Neural progenitor cell (in vitro differentiated cells): Measurements from ENCODE around the gene CACNB4. TPM values are rescaled to one million over a fixed set of nuclear protein-coding genes. Genes with fewer than 3 reads are reported as not detected.
A peak's percentile ranks its signal among the peaks of the same experiment; 100 is the strongest.

Experiments
- DNase-seq: peaks from one replicate; pipeline ENCODE4 v3.0.0-alpha.2; 2016; ENCODE audit warnings: low spot score
- H2AFZ ChIP-seq: fragments of 200-600 bp; sonication (generic); replicated peaks from 2 replicates; pipeline ENCODE4 v1.6.1; 2016; ENCODE audit warnings: antibody characterized with exemption
- H3F3A ChIP-seq: fragments of 200-600 bp; sonication (generic); 2 replicates; pipeline ENCODE4 v1.6.1; 2016; ENCODE audit warnings: antibody characterized with exemption, low read depth
- H3K27ac ChIP-seq: fragments of 200-600 bp; sonication (generic); 2 replicates; pipeline ENCODE4 v1.5.1; 2016; ENCODE audit warnings: mild to moderate bottlenecking
- H3K27me3 ChIP-seq: fragments of 200-600 bp; sonication (generic); 2 replicates; pipeline ENCODE4 v1.6.1; 2016; ENCODE audit warnings: mild to moderate bottlenecking, moderate library complexity
- H3K36me3 ChIP-seq: fragments of 200-600 bp; sonication (generic); 2 replicates; pipeline ENCODE4 v1.5.1; 2016
- H3K4me1 ChIP-seq: fragments of 200-600 bp; sonication (generic); 2 replicates; pipeline ENCODE4 v1.6.1; 2016; ENCODE audit warnings: mixed run types
- H3K4me2 ChIP-seq: fragments of 200-600 bp; sonication (generic); 2 replicates; pipeline ENCODE4 v1.6.1; 2016
- H3K4me3 ChIP-seq: fragments of 200-600 bp; sonication (generic); 2 replicates; pipeline ENCODE4 v1.5.1; 2016
- H3K79me2 ChIP-seq: fragments of 200-600 bp; sonication (generic); 2 replicates; pipeline ENCODE4 v1.6.1; 2016; ENCODE audit warnings: low read depth
- H3K9ac ChIP-seq: fragments of 200-600 bp; sonication (generic); 2 replicates; pipeline ENCODE4 v1.6.1; 2016
- H3K9me3 ChIP-seq: fragments of 200-600 bp; sonication (generic); 2 replicates; pipeline ENCODE4 v1.5.1; 2016; ENCODE audit warnings: low read depth
- H4K20me1 ChIP-seq: fragments of 200-600 bp; sonication (generic); 2 replicates; pipeline ENCODE4 v1.6.1; 2016; ENCODE audit warnings: low read depth
- H3K27ac Mint-ChIP-seq: 3 replicates; pipeline ENCODE4 v1.8.0; 2021; ENCODE audit warnings: mixed read lengths
- H3K27me3 Mint-ChIP-seq: 2 replicates; pipeline ENCODE4 v1.8.0; 2022; ENCODE audit warnings: low read depth, mild to moderate bottlenecking, inconsistent platforms, moderate library complexity, mixed read lengths; ENCODE audit not compliant: insufficient read depth
- H3K36me3 Mint-ChIP-seq: 3 replicates; pipeline ENCODE4 v1.8.0; 2021; ENCODE audit warnings: mixed read lengths
- H3K4me1 Mint-ChIP-seq: 3 replicates; pipeline ENCODE4 v1.8.0; 2021; ENCODE audit warnings: mixed read lengths
- H3K4me3 Mint-ChIP-seq: 3 replicates; pipeline ENCODE4 v1.8.0; 2021; ENCODE audit warnings: mild to moderate bottlenecking, moderate library complexity, mixed read lengths
- H3K9me3 Mint-ChIP-seq: 3 replicates; pipeline ENCODE4 v1.8.0; 2020; ENCODE audit warnings: mixed read lengths
- EZH2 ChIP-seq: fragments of 200-600 bp; sonication (generic); IDR thresholded peaks from 2 replicates; pipeline ENCODE4 v1.6.1; 2017; ENCODE audit warnings: antibody characterized with exemption, mild to moderate bottlenecking, moderate library complexity
- EZH2phosphoT487 ChIP-seq: fragments of 200-600 bp; sonication (generic); IDR thresholded peaks from 2 replicates; pipeline ENCODE4 v1.6.1; 2017; ENCODE audit warnings: antibody characterized with exemption
- total RNA-seq: library from RNA; depleted of rRNA; stranded (reverse); fragments of >200 nt; gene quantifications from 2 replicates; pipeline ENCODE4 v1.2.3, GENCODE V29; 2015; ENCODE audit warnings: low replicate concordance
- TF ChIP-seq, protein P1 (sequence below): fragments of 200-600 bp; sonication (generic); IDR thresholded peaks from 2 replicates; pipeline ENCODE4 v1.5.1; 2017; ENCODE audit warnings: antibody characterized with exemption, mild to moderate bottlenecking

The CACNB4 gene
- total RNA-seq, 1 donor from 2014 or later, result 14.2 TPM

- peaks cover 2% of the 10 kb centered on the region for H3K27me3 Mint-ChIP-seq
- Histone ChIP-seq H3K27ac (no peak overlapping the region), H3K4me2 (no peak overlapping the region), H3F3A (no peaks in the 10 kb centered on the region), H3K27me3 (no peaks in the 10 kb centered on the region), H3K4me3 (no peak overlapping the region), H4K20me1 (no peaks in the 10 kb centered on the region), H3K79me2 (no peaks in the 10 kb centered on the region), H2AFZ (no peak overlapping the region), H3K4me1 (no peaks in the 10 kb centered on the region), H3K9me3 (no peaks in the 10 kb centered on the region), H3K36me3 (peaks cover 3% of the 10 kb centered on the region), H3K9ac (no peak overlapping the region)
- no peak overlapping the region for H3K27ac Mint-ChIP-seq
- H3K4me3 Mint-ChIP-seq, result no peak overlapping the region
- H3K9me3 Mint-ChIP-seq, result no peaks in the 10 kb centered on the region
- TF ChIP-seq EZH2phosphoT487, result no peak
- TF ChIP-seq EZH2, result no peak
- TF ChIP-seq, protein P1, sequence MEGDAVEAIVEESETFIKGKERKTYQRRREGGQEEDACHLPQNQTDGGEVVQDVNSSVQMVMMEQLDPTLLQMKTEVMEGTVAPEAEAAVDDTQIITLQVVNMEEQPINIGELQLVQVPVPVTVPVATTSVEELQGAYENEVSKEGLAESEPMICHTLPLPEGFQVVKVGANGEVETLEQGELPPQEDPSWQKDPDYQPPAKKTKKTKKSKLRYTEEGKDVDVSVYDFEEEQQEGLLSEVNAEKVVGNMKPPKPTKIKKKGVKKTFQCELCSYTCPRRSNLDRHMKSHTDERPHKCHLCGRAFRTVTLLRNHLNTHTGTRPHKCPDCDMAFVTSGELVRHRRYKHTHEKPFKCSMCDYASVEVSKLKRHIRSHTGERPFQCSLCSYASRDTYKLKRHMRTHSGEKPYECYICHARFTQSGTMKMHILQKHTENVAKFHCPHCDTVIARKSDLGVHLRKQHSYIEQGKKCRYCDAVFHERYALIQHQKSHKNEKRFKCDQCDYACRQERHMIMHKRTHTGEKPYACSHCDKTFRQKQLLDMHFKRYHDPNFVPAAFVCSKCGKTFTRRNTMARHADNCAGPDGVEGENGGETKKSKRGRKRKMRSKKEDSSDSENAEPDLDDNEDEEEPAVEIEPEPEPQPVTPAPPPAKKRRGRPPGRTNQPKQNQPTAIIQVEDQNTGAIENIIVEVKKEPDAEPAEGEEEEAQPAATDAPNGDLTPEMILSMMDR, result peak; percentile 44
- no peaks in the 10 kb centered on the region for H3K4me1 Mint-ChIP-seq
- peaks cover 19% of the 10 kb centered on the region for H3K36me3 Mint-ChIP-seq
- DNase-seq, result peak; percentile 20
These were observed 306.3 kb downstream of the CACNB4 start for GRCh38 chr2:151792589-151792988.

DNA sequence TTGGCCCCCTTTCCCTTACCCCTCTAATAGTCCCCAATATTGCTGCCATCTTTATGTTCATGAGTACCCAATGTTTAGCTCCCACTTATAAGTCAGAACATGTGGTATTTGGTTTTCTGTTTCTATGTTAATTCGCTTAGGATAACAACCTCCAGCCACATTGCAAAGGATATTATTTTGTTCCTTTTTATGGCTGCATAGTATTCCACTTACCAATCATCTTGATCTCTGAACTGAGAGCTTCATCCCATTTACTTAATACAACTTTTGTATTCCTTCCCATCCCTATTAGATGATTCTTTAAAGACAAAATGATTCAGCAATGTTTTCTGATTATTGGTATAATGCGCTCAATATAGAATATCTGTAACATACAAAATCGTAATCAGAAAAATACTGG, 307.3 kb downstream of the CACNB4 start:
- no peaks in the 10 kb centered on the region for H3K9me3 Mint-ChIP-seq

DNA sequence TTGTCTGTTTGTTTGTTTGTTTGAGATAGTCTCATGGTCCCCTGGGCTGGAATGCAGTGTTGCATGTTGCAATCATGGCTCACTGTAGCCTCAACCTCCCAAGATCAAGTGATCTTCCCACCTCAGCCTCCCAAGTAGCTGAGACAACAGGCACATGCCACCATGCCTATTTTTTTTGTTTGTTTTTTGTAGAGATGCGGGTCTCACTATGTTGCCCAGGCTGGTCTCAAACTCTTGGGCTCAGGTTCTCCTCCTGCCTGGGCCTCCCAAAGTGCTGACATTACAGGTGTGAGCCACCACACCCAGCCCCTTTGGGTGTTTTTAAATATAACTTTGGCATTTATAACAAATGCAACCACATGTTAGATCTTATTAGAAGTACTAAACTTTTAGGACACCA, 308.2 kb downstream of the CACNB4 start:
- DNase-seq, result no peak
- H3K9ac ChIP-seq, result no peak overlapping the region
- H3K27ac ChIP-seq, result no peak overlapping the region
- no peak overlapping the region for H2AFZ ChIP-seq
- no peak overlapping the region for H3K4me3 ChIP-seq
- no peaks in the 10 kb centered on the region for H4K20me1 ChIP-seq
- H3K79me2 ChIP-seq, result no peaks in the 10 kb centered on the region
- no peaks in the 10 kb centered on the region for H3K27me3 ChIP-seq
- Mint-ChIP-seq H3K27me3 (peaks cover 2% of the 10 kb centered on the region), H3K9me3 (no peaks in the 10 kb centered on the region), H3K36me3 (peaks cover 17% of the 10 kb centered on the region), H3K4me3 (no peak overlapping the region), H3K27ac (no peak overlapping the region), H3K4me1 (no peaks in the 10 kb centered on the region)
- no peaks in the 10 kb centered on the region for H3K9me3 ChIP-seq
- H3K4me2 ChIP-seq, result no peak overlapping the region
- no peaks in the 10 kb centered on the region for H3K4me1 ChIP-seq
- peaks cover 3% of the 10 kb centered on the region for H3K36me3 ChIP-seq
- no peaks in the 10 kb centered on the region for H3F3A ChIP-seq
- TF ChIP-seq, protein P1, result no peak
- TF ChIP-seq EZH2 (no peak), EZH2phosphoT487 (no peak)

More for the DNA sequence above, 307.3 kb downstream of the CACNB4 start:
- Histone ChIP-seq H3K4me1 (no peaks in the 10 kb centered on the region), H3K4me3 (no peak overlapping the region), H2AFZ (no peak overlapping the region), H4K20me1 (no peaks in the 10 kb centered on the region), H3K79me2 (no peaks in the 10 kb centered on the region), H3K36me3 (peaks cover 3% of the 10 kb centered on the region), H3K27ac (no peak overlapping the region), H3F3A (no peaks in the 10 kb centered on the region), H3K9me3 (no peaks in the 10 kb centered on the region), H3K9ac (no peak overlapping the region), H3K4me2 (no peak overlapping the region), H3K27me3 (no peaks in the 10 kb centered on the region)
- no peak for DNase-seq
- no peak for TF ChIP-seq EZH2phosphoT487
- TF ChIP-seq, protein P1, result no peak
- TF ChIP-seq EZH2, result no peak
- Mint-ChIP-seq H3K36me3 (peaks cover 19% of the 10 kb centered on the region), H3K4me1 (no peaks in the 10 kb centered on the region), H3K27ac (no peak overlapping the region), H3K27me3 (peaks cover 2% of the 10 kb centered on the region), H3K4me3 (no peak overlapping the region)
